Medulla oblongata (tissue), 1 donor: ENCODE results near the gene WIPF3.
"Not testable (repeated sequence)": the region's sequence is repeated elsewhere in the genome, so short reads cannot be mapped to it uniquely, and the experiment has no call there.

Source experiments
- DNase-seq: peaks from one replicate; pipeline ENCODE4 v3.0.0-alpha.2; 2015; ENCODE audit errors: extremely low spot score

The WIPF3 gene

DNA sequence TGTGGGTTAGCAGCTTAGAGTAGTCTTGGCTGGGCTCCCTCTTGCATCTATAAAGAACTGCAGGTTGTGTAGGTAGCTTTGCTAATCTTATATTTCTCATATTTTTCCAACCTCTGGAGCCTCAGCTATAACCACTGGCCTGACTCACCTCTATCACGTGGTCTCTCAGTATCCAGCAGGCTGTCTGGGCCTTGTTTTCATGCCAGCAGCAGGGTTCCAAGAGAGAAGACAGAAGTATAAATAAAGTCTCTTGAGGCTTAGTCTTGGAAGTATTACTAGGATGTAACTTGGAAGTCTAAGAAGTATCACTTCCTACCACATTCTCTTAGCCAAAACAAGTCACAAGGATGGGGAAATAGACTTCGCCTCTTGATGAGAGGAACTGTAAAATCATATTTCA is 73.3 kb downstream of the WIPF3 start:
- DNase-seq, result no peak

DNA sequence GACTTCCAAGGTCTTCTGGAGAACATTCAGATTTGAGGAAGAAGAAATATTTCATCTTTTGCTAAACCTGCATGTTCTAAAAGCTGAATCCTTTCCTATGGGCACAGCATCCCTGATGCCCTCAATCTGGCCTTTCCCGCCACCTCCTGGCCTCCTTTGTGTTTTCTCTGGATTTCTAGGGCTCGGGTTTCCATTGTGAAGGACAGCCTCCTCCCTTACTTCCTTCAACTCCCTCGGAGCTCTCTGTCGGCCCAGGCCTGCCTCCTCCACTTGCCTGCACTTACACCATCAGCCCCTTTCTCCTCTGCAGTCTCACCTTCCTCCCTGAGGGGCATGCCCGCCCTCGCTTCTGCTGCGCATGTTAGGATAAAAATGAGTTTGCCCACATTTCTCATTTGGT is 75.4 kb downstream of the WIPF3 start:
- no peak for DNase-seq

DNA sequence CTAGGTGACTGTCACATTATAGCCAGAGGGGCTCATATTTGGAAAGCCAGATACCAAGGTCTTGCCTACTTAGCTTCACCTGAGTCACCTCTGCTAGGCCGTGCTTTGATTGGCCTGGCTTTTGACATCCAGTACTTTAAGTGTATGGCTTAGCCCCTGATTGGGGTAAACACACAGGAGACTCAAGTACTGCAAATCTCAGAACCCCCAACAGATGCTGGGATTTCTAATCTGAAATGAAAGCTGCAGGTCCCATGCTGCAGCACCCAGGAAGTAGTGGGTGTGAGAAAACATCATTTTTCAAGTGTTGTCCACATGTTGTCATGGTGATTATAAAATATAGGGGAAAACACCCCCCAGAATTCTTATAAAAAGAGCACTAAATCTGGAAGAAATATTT is 76.2 kb downstream of the WIPF3 start:
- no peak for DNase-seq

GRCh38 chr7:29883462-29884398 is 77.4 kb downstream of the WIPF3 start:
- no peak for DNase-seq

GRCh38 chr7:29884399-29885272 is 78.3 kb downstream of the WIPF3 start:
- DNase-seq, result no peak

DNA sequence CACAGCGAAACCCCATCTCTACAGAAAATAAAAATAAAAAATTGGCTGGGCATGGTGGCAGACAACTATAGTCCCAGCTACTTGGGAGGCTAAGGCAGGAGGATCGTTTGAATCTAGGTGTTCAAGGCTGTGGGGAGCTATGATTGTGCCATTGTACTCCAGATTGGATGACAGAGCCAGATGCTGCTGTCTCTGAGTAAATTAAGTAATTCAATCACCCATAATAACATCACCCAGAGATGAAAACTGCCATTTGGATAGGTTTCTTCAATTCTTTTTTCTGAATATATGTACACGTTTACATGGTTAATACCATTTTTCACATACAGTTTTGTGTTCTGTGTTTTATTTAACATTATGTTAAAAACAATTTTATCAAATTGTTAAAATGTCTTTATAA is 79.3 kb downstream of the WIPF3 start:
- no peak for DNase-seq

- no peak for DNase-seq
Measured at GRCh38 chr7:29886827-29887226, 80.5 kb downstream of the WIPF3 start.

DNA sequence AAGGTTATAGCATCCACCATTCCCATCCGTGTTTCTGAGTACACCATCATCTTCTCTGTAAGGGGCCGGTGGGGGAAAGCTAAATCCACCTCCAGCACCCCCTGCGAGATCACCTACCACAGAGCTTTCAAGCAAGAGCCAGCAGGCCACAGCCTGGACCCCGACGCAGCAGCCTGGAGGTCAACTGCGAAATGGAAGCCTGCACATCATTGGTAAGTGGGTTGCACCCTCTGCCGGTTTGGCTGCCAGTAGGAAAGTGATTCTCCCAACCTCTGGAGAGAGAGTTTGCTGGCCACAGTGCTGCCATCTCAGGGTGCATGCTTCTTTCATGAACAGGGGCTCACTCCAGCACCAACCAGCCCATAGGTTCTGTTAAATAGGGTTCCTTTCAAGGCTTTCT is 81.7 kb downstream of the WIPF3 start:
- DNase-seq, result no peak

DNA sequence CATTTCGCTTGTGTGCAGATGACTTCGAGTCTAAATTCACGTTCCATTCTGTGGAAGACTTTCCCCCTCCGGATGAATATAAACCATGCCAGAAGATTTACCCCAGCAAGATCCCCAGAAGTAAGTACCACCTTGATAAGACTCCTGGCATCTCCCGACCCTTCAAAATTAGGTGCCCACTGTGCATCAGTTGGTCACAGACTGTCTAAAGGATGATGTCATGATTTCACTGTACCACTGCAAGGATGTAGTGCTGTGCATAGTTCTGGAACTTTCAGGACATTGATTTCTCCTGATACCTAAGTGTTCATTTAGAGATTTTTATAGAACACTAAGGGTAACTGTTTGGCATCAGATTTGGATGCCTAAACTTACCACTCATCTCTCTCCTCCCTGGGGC is 83.0 kb downstream of the WIPF3 start:
- no peak for DNase-seq

DNA sequence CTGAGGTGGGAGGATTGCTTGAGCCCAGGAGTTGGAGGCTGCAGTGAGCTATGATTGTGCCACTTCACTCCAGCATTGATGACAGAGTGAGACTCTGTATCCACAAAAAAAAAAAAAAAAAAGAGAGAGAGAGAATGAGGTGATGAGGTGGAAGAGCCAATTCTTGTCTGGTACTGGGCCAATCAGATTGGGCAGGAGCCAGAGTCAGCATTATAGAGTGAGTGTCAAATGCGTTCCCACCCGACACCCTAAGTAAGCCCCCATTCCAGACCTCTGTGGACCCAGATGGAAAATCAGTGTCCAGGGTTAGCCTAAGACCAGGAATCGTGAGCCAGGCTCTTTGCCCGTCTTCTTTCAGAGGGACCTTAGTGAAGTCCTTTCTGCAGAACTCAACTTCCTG is 83.9 kb downstream of the WIPF3 start:
- no peak for DNase-seq

DNA sequence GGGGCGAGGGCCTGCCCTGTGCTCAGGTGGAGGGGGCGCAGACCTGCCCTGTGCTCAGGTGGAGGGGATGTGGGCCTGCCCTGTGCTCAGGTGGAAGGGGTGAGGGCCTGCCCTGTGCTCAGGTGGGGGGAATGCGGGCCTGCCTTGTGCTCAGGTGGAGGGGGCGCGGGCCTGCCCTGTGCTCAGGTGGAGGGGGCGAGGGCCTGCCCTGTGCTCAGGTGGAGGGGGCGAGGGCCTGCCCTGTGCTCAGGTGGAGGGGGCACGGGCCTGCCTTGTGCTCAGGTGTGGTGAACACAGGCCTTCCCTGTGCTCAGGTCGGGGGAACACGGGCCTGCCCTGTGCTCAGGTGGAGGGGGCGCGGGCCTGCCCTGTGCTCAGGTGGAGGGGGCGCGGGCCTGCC is 84.5 kb downstream of the WIPF3 start:
- DNase-seq, result not testable (repeated sequence)

GRCh38 chr7:29891766-29892165 is 85.5 kb downstream of the WIPF3 start:
- DNase-seq, result no peak

- no peak for DNase-seq
Measured at GRCh38 chr7:29892231-29892630, 85.9 kb downstream of the WIPF3 start.

- no peak for DNase-seq
Measured at GRCh38 chr7:29893351-29893965, 87.2 kb downstream of the WIPF3 start.

DNA sequence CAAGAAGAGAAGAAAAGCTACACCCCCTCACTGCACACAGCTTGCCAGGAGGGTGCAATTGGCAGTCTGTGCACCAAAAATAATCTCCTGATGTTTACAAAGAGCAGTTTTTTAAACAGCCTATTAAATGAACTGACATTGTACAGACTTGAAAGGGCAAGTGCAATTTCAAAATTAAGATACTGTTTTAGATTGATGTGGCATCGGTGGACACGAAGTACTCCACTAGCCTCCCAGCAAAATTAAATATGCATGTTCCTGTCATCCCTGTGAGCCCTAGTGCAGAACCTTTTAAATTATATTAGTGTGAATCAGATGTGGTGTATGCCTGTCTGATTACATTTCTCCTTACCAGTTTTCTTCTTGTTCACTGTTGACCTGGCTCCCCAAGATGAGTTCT is 87.9 kb downstream of the WIPF3 start:
- DNase-seq, result no peak

GRCh38 chr7:29895559-29895958 is 89.3 kb downstream of the WIPF3 start:
- DNase-seq, result no peak

- DNase-seq, result no peak
Measured at GRCh38 chr7:29896685-29897411, 90.5 kb downstream of the WIPF3 start.

- DNase-seq, result no peak
Measured at GRCh38 chr7:29898301-29898700, 92.0 kb downstream of the WIPF3 start.

- DNase-seq, result no peak
Measured at GRCh38 chr7:29900745-29901144, 94.4 kb downstream of the WIPF3 start.

DNA sequence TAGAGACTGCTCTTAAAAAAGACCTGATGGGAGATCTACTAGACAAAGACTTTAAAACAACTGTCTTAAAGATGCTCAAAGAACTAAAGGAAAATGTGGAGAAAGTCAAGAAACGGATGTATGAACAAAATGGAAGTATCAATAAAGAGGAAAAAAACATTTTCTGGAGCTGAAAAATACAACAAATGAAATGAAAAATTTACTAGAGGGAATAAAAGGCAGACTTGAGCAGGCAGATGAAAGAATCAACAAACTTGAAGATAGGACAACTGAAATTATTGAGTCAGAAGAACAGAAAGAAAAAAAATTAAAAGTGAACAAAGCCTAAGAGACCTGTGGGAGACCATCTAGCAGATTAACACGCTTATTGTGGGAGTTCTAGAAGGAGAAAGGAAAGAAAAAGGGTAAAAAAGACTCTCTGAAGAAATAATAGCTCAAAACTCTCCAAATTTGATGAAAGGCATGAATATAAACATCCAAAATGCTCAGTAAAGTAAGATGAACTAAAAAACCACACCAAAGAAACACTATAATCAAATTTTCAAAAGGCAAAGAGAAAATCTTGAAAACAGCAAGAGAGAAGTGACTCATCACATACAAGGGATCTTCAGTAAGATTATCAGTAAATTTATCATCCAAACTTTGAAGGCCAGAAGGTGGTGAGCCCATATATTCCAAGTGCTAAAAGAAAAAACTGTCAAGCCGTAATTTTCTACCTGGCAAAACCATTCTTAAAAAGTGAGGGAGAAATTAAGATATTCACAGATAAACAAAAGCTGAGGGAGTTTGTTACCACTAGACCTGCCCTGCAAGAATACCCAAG is 100.1 kb downstream of the WIPF3 start:
- no peak for DNase-seq

GRCh38 chr7:29914180-29914579 is 107.9 kb downstream of the WIPF3 start:
- DNase-seq, result no peak
